HepG2 (cell line): ENCODE measurements around the gene TMEM8B. TPM values are rescaled to one million over a fixed set of nuclear protein-coding genes. Genes with fewer than 3 reads are reported as not detected.

Experiments
- POGZ ChIP-seq: sonication (generic); formaldehyde crosslinking; IDR thresholded peaks from 2 replicates; pipeline ENCODE4 v1.4.0; 2020; ENCODE audit warnings: mild to moderate bottlenecking, missing genetic modification reagents
- TOE1 ChIP-seq: sonication (generic); formaldehyde crosslinking; IDR thresholded peaks from 2 replicates; pipeline ENCODE4 v1.4.0; 2020; ENCODE audit warnings: mild to moderate bottlenecking, missing genetic modification reagents
- WIZ ChIP-seq: sonication (generic); formaldehyde crosslinking; IDR thresholded peaks from 2 replicates; pipeline ENCODE4 v1.5.1; 2020; ENCODE audit warnings: mild to moderate bottlenecking, missing genetic modification reagents
- XRCC5 ChIP-seq: fragments of 200-400 bp; formaldehyde crosslinking; optimal IDR thresholded peaks from 2 replicates; pipeline ENCODE3; 2017; ENCODE audit warnings: mild to moderate bottlenecking, low read length
- ZBTB39 ChIP-seq: sonication (generic); formaldehyde crosslinking; IDR thresholded peaks from 2 replicates; pipeline ENCODE4 v1.5.0; 2020; ENCODE audit warnings: missing genetic modification reagents
- ZFP62 ChIP-seq: sonication (generic); formaldehyde crosslinking; IDR thresholded peaks from 2 replicates; pipeline ENCODE4 v1.4.0; 2020; ENCODE audit warnings: missing genetic modification reagents
- ZNF382 ChIP-seq: sonication (generic); formaldehyde crosslinking; IDR thresholded peaks from 2 replicates; pipeline ENCODE4 v1.5.0; 2020; ENCODE audit warnings: missing genetic modification reagents, mild to moderate bottlenecking, borderline replicate concordance
- ZNF430 ChIP-seq: sonication (generic); formaldehyde crosslinking; IDR thresholded peaks from 2 replicates; pipeline ENCODE4 v1.9.0; 2021; ENCODE audit warnings: mild to moderate bottlenecking, missing genetic modification reagents
- ZNF431 ChIP-seq: sonication (generic); formaldehyde crosslinking; IDR thresholded peaks from 2 replicates; pipeline ENCODE4 v1.9.0; 2022; ENCODE audit warnings: missing genetic modification reagents, low read depth, mild to moderate bottlenecking, borderline replicate concordance
- ZNF672 ChIP-seq: sonication (generic); formaldehyde crosslinking; IDR thresholded peaks from 2 replicates; pipeline ENCODE4 v1.8.1; 2022; ENCODE audit warnings: missing genetic modification reagents
- ZNF761 ChIP-seq: sonication (generic); formaldehyde crosslinking; conservative IDR thresholded peaks from 2 replicates; pipeline ENCODE4 v1.4.0; 2020; ENCODE audit warnings: mild to moderate bottlenecking, missing genetic modification reagents
- ZSCAN30 ChIP-seq: sonication (generic); formaldehyde crosslinking; IDR thresholded peaks from 2 replicates; pipeline ENCODE4 v1.5.0; 2020; ENCODE audit warnings: mild to moderate bottlenecking, missing genetic modification reagents
- polyA plus RNA-seq, 8 experiments: library from polyadenylated mRNA; depleted of rRNA in 3 of 8; stranded (reverse) in 7 of 8; unstranded in 1 of 8; fragments of >200 nt; fragmentation: Illumina TruSeq in 4 of 8; extraction: Trizol in 4 of 8; gene quantifications; 2 replicates each; pipeline versions ENCODE4 v1.2.1 to v1.2.3, GENCODE V29; 2011 to 2016; ENCODE audit warnings: low read depth in 4 of 8, missing spikeins in 1 of 8, mixed read lengths in 1 of 8; ENCODE audit not compliant: insufficient read depth in 1 of 8
- total RNA-seq, 5 experiments: library from RNA; depleted of rRNA; stranded (reverse); fragments of >200 nt; fragmentation: Illumina TruSeq; extraction: Trizol; gene quantifications; 2 replicates each; pipeline ENCODE4 v1.2.3, GENCODE V29; 2016; ENCODE audit warnings: low read depth in 1 of 5
- TF ChIP-seq, protein P1 (sequence below): sonication (generic); formaldehyde crosslinking; IDR thresholded peaks from 2 replicates; pipeline ENCODE4 v1.4.0; 2020; ENCODE audit warnings: mild to moderate bottlenecking, missing genetic modification reagents, borderline replicate concordance
- TF ChIP-seq, protein P2 (sequence below): sonication (generic); formaldehyde crosslinking; IDR thresholded peaks from 2 replicates; pipeline ENCODE4 v1.9.0; 2021; ENCODE audit warnings: missing genetic modification reagents, mild to moderate bottlenecking, borderline replicate concordance
- TF ChIP-seq, protein P3 (sequence below): sonication (generic); formaldehyde crosslinking; IDR thresholded peaks from 2 replicates; pipeline ENCODE4 v1.4.0; 2020; ENCODE audit warnings: missing genetic modification reagents, mild to moderate bottlenecking, borderline replicate concordance
- TF ChIP-seq, protein P4 (sequence below): IDR thresholded peaks from 2 replicates; pipeline ENCODE4 v1.6.1; 2016

TMEM8B gene
- total and polyA plus RNA-seq, 2 of the 13 experiments (the other 11 are each of a cell fraction or from before 2014, with no cell fraction given), result 2.1 to 2.7 TPM

DNA sequence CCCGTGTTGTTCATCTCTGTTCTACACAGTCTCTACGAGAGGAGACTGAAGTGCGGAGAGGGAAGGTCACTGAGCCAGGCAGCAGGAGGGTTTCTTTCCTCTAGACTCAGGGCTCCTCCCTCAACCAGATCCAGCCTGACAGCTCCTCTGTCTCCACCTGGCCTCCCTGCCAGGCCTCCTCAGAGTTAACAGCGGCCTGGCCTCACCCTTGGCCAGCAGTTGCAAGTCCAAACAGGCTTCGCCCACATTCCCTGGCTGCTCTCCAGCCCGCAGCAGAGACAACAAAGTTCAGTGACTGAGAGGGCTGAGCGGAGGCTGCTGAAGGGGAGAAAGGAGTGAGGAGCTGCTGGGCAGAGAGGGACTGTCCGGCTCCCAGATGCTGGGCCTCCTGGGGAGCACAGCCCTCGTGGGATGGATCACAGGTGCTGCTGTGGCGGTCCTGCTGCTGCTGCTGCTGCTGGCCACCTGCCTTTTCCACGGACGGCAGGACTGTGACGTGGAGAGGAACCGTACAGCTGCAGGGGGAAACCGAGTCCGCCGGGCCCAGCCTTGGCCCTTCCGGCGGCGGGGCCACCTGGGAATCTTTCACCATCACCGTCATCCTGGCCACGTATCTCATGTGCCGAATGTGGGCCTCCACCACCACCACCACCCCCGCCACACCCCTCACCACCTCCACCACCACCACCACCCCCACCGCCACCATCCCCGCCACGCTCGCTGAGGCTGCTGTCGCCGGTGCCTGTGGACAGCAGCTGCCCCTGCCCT lies 77.1 kb downstream of the TMEM8B start, which contains the start of gene HRCT1 (continued):
- TF ChIP-seq ZNF672 (CRISPR knock-in tag) (no peak), ZNF761 (no peak), XRCC5 (peak; percentile 64), WIZ (CRISPR knock-in tag) (no peak), ZNF431 (no peak), POGZ (peak; percentile 65), TOE1 (CRISPR knock-in tag) (no peak), ZNF382 (no peak), ZFP62 (CRISPR knock-in tag) (no peak), ZNF430 (CRISPR knock-in tag) (no peak), ZBTB39 (CRISPR knock-in tag) (no peak), ZSCAN30 (no peak)
- TF ChIP-seq, protein P1, sequence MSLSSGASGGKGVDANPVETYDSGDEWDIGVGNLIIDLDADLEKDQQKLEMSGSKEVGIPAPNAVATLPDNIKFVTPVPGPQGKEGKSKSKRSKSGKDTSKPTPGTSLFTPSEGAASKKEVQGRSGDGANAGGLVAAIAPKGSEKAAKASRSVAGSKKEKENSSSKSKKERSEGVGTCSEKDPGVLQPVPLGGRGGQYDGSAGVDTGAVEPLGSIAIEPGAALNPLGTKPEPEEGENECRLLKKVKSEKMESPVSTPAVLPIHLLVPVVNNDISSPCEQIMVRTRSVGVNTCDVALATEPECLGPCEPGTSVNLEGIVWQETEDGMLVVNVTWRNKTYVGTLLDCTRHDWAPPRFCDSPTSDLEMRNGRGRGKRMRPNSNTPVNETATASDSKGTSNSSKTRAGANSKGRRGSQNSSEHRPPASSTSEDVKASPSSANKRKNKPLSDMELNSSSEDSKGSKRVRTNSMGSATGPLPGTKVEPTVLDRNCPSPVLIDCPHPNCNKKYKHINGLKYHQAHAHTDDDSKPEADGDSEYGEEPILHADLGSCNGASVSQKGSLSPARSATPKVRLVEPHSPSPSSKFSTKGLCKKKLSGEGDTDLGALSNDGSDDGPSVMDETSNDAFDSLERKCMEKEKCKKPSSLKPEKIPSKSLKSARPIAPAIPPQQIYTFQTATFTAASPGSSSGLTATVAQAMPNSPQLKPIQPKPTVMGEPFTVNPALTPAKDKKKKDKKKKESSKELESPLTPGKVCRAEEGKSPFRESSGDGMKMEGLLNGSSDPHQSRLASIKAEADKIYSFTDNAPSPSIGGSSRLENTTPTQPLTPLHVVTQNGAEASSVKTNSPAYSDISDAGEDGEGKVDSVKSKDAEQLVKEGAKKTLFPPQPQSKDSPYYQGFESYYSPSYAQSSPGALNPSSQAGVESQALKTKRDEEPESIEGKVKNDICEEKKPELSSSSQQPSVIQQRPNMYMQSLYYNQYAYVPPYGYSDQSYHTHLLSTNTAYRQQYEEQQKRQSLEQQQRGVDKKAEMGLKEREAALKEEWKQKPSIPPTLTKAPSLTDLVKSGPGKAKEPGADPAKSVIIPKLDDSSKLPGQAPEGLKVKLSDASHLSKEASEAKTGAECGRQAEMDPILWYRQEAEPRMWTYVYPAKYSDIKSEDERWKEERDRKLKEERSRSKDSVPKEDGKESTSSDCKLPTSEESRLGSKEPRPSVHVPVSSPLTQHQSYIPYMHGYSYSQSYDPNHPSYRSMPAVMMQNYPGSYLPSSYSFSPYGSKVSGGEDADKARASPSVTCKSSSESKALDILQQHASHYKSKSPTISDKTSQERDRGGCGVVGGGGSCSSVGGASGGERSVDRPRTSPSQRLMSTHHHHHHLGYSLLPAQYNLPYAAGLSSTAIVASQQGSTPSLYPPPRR (CRISPR knock-in tag), result no peak
- TF ChIP-seq, protein P2, sequence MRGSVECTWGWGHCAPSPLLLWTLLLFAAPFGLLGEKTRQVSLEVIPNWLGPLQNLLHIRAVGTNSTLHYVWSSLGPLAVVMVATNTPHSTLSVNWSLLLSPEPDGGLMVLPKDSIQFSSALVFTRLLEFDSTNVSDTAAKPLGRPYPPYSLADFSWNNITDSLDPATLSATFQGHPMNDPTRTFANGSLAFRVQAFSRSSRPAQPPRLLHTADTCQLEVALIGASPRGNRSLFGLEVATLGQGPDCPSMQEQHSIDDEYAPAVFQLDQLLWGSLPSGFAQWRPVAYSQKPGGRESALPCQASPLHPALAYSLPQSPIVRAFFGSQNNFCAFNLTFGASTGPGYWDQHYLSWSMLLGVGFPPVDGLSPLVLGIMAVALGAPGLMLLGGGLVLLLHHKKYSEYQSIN (CRISPR knock-in tag), result no peak
- TF ChIP-seq, protein P3, sequence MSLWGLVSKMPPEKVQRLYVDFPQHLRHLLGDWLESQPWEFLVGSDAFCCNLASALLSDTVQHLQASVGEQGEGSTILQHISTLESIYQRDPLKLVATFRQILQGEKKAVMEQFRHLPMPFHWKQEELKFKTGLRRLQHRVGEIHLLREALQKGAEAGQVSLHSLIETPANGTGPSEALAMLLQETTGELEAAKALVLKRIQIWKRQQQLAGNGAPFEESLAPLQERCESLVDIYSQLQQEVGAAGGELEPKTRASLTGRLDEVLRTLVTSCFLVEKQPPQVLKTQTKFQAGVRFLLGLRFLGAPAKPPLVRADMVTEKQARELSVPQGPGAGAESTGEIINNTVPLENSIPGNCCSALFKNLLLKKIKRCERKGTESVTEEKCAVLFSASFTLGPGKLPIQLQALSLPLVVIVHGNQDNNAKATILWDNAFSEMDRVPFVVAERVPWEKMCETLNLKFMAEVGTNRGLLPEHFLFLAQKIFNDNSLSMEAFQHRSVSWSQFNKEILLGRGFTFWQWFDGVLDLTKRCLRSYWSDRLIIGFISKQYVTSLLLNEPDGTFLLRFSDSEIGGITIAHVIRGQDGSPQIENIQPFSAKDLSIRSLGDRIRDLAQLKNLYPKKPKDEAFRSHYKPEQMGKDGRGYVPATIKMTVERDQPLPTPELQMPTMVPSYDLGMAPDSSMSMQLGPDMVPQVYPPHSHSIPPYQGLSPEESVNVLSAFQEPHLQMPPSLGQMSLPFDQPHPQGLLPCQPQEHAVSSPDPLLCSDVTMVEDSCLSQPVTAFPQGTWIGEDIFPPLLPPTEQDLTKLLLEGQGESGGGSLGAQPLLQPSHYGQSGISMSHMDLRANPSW (CRISPR knock-in tag), result no peak
- TF ChIP-seq, protein P4, sequence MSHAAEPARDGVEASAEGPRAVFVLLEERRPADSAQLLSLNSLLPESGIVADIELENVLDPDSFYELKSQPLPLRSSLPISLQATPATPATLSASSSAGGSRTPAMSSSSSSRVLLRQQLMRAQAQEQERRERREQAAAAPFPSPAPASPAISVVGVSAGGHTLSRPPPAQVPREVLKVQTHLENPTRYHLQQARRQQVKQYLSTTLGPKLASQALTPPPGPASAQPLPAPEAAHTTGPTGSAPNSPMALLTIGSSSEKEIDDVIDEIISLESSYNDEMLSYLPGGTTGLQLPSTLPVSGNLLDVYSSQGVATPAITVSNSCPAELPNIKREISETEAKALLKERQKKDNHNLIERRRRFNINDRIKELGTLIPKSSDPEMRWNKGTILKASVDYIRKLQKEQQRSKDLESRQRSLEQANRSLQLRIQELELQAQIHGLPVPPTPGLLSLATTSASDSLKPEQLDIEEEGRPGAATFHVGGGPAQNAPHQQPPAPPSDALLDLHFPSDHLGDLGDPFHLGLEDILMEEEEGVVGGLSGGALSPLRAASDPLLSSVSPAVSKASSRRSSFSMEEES (CRISPR knock-in tag), result no peak
